IMR-90 (cell line): ENCODE data around the gene DAGLA. TPM values are rescaled to one million over a fixed set of nuclear protein-coding genes. Genes with fewer than 3 reads are reported as not detected.

Experiments used
- ATAC-seq: fragments of 200-7000 bp; cut with Tn5 transposase; 2 replicates; pipeline ENCODE4 v1.9.1; 2020; ENCODE audit warnings: low read depth, mild to moderate bottlenecking, moderate library complexity
- BruUV-seq: library from RNA; stranded (reverse); fragments of 400-500 nt; replicated peaks from 2 replicates; lab custom pipeline; 2021; lab: Mats Ljungman, UMichigan
- CTCF ChIA-PET: fragments of 300-600 bp; formaldehyde crosslinking; extraction: SDS; loops from one replicate; lab custom pipeline; 2021; ENCODE audit warnings: antibody characterized with exemption; lab: Yijun Ruan, JAX
- POLR2A ChIA-PET: fragments of 300-600 bp; sonication (Branson Sonifier 250); formaldehyde crosslinking; loops from one replicate; lab custom pipeline; 2022; ENCODE audit warnings: antibody characterized with exemption; ENCODE audit not compliant: unreplicated experiment; lab: Charles Lee
- DNase-seq: peaks from one replicate; pipeline ENCODE4 v3.0.0; 2013
- H2AFZ ChIP-seq: replicated peaks from 2 replicates; pipeline ENCODE3; 2013; ENCODE audit warnings: low read length, mild to moderate bottlenecking; ENCODE audit not compliant: poor library complexity
- H2AK5ac ChIP-seq: 2 replicates; pipeline ENCODE4 v1.6.1; 2013; ENCODE audit warnings: low read depth, low read length, inconsistent platforms
- H2AK9ac ChIP-seq: replicated peaks from 2 replicates; pipeline ENCODE3; 2013; ENCODE audit warnings: mild to moderate bottlenecking, low read depth, low read length, moderate library complexity; ENCODE audit not compliant: poor library complexity
- H2BK120ac ChIP-seq: 2 replicates; pipeline ENCODE4 v1.6.1; 2013; ENCODE audit warnings: low read depth, low read length, inconsistent platforms
- H2BK15ac ChIP-seq: 3 replicates; pipeline ENCODE4 v1.6.1; 2013; ENCODE audit warnings: low read depth, low read length, inconsistent platforms
- H2BK20ac ChIP-seq: 2 replicates; pipeline ENCODE4 v1.6.1; 2013; ENCODE audit warnings: low read depth, mild to moderate bottlenecking, inconsistent platforms, low read length, moderate library complexity
- H2BK5ac ChIP-seq: 2 replicates; pipeline ENCODE4 v1.6.1; 2013; ENCODE audit warnings: mild to moderate bottlenecking, low read depth, low read length, inconsistent platforms; ENCODE audit not compliant: poor library complexity, severe bottlenecking
- H3K14ac ChIP-seq: replicated peaks from 2 replicates; pipeline ENCODE4 v1.6.1; 2013; ENCODE audit warnings: low read depth, low read length, inconsistent platforms
- H3K18ac ChIP-seq: 2 replicates; pipeline ENCODE4 v1.6.1; 2013; ENCODE audit warnings: low read depth, low read length, control low read depth
- H3K23ac ChIP-seq: 2 replicates; pipeline ENCODE4 v1.6.1; 2013; ENCODE audit warnings: low read depth, low read length, inconsistent platforms
- H3K27ac ChIP-seq: 2 replicates; pipeline ENCODE4 v1.5.1; 2013; ENCODE audit warnings: mild to moderate bottlenecking, control low read depth, low read length; ENCODE audit not compliant: insufficient read depth
- H3K27me3 ChIP-seq: 2 replicates; pipeline ENCODE4 v1.6.1; 2013; ENCODE audit warnings: low read length; ENCODE audit not compliant: control insufficient read depth, insufficient read depth
- H3K36me3 ChIP-seq: 2 replicates; pipeline ENCODE4 v1.6.1; 2013; ENCODE audit warnings: low read length, mixed read lengths; ENCODE audit not compliant: control insufficient read depth, insufficient read depth
- H3K4ac ChIP-seq: 2 replicates; pipeline ENCODE4 v1.6.1; 2013; ENCODE audit warnings: low read depth, low read length, inconsistent platforms
- H3K4me1 ChIP-seq: 2 replicates; pipeline ENCODE4 v1.6.1; 2013; ENCODE audit warnings: low read length, mixed read lengths; ENCODE audit not compliant: control insufficient read depth, insufficient read depth
- H3K4me2 ChIP-seq: 2 replicates; pipeline ENCODE4 v1.6.1; 2013; ENCODE audit warnings: low read depth, mild to moderate bottlenecking, control low read depth, low read length, moderate library complexity
- H3K4me3 ChIP-seq: 2 replicates; pipeline ENCODE4 v1.5.1; 2013; ENCODE audit warnings: low read depth, mild to moderate bottlenecking, control low read depth, low read length, moderate library complexity; ENCODE audit not compliant: insufficient read depth
- H3K56ac ChIP-seq: 2 replicates; pipeline ENCODE4 v1.6.1; 2013; ENCODE audit warnings: low read length, inconsistent platforms; ENCODE audit not compliant: insufficient read depth; ENCODE audit errors: extremely low read depth
- H3K79me1 ChIP-seq, 2 experiments: 2 replicates each; pipeline ENCODE4 v1.6.1; 2013; ENCODE audit warnings: low read length in 2 of 2, inconsistent platforms in 1 of 2, low read depth in 1 of 2
- H3K9ac ChIP-seq: 2 replicates; pipeline ENCODE4 v1.6.1; 2013; ENCODE audit warnings: low read depth, low read length, control low read depth
- H3K9me1 ChIP-seq: 2 replicates; pipeline ENCODE4 v1.6.1; 2013; ENCODE audit warnings: low read length, inconsistent platforms; ENCODE audit not compliant: insufficient read depth
- H3K9me3 ChIP-seq: 2 replicates; pipeline ENCODE4 v1.6.1; 2013; ENCODE audit warnings: low read length; ENCODE audit not compliant: control insufficient read depth, insufficient read depth
- H4K20me1 ChIP-seq: 2 replicates; pipeline ENCODE4 v1.6.1; 2013; ENCODE audit warnings: low read length, inconsistent platforms; ENCODE audit not compliant: insufficient read depth
- H4K5ac ChIP-seq: 2 replicates; pipeline ENCODE4 v1.6.1; 2013; ENCODE audit warnings: mild to moderate bottlenecking, low read depth, low read length, control low read depth
- H4K8ac ChIP-seq, 2 experiments: 2 replicates each; pipeline ENCODE4 v1.6.1; 2013; ENCODE audit warnings: low read depth in 2 of 2, low read length in 2 of 2, control low read depth in 1 of 2, inconsistent platforms in 1 of 2
- H4K91ac ChIP-seq: 2 replicates; pipeline ENCODE4 v1.6.1; 2013; ENCODE audit warnings: low read depth, low read length, inconsistent platforms; ENCODE audit not compliant: insufficient read depth
- FOS ChIP-seq: fragments of 150-350 bp; IDR thresholded peaks from 2 replicates; pipeline ENCODE4 v1.6.1; 2016; ENCODE audit warnings: low read depth, low read length
- MAZ ChIP-seq: IDR thresholded peaks from 2 replicates; pipeline ENCODE4 v1.6.1; 2012; ENCODE audit warnings: low read depth, mild to moderate bottlenecking, low read length, improper control_type of control experiment, moderate library complexity, borderline replicate concordance
- RFX5 ChIP-seq: IDR thresholded peaks from 2 replicates; pipeline ENCODE4 v1.8.0; 2012; ENCODE audit warnings: low read depth, mild to moderate bottlenecking, low read length, moderate library complexity
- WGBS, 2 experiments: methylation state at CpG; one replicate each; pipeline versions ENCODE4 v1.1.5 to v1.1.7; 2013; ENCODE audit warnings: missing lambda C conversion rate in 2 of 2; ENCODE audit not compliant: insufficient read length in 1 of 2; ENCODE audit errors: extremely low coverage in 2 of 2; 5-methylcytosine and 5-hydroxymethylcytosine counted together
- dilution Hi-C: fragments of 300-500 bp; cut with HindIII; formaldehyde crosslinking; loops from one replicate; pipeline ENCODE4 v1.14.3; 2018; ENCODE audit warnings: low sequenced_read_pairs; ENCODE audit not compliant: unreplicated experiment
- in situ Hi-C: fragments of 300-500 bp; cut with MboI; formaldehyde crosslinking; loops from 3 replicates; pipeline ENCODE4 v1.14.3; 2019; ENCODE audit warnings: low sequenced_read_pairs, inconsistent platforms, mixed read lengths
- intact Hi-C: fragments of 100-400 bp; cut with micrococcal nuclease; formaldehyde crosslinking; loops from 2 replicates; pipeline ENCODE4 v1.10.0; 2022
- polyA plus RNA-seq, 3 experiments: library from polyadenylated mRNA; depleted of rRNA; stranded (reverse); fragments of >200 nt; gene quantifications; 2 replicates each; pipeline ENCODE4 v1.2.3, GENCODE V29; 2012; ENCODE audit warnings: low replicate concordance in 1 of 3
- total RNA-seq: library from RNA; depleted of rRNA; stranded (reverse); fragments of >200 nt; gene quantifications from 2 replicates; pipeline ENCODE4 v1.2.3, GENCODE V29; 2012

DAGLA gene
- total and polyA plus RNA-seq, 2 of the 4 experiments (the other 2 are of a cell fraction) = 0.90 to 3.8 TPM

DNA sequence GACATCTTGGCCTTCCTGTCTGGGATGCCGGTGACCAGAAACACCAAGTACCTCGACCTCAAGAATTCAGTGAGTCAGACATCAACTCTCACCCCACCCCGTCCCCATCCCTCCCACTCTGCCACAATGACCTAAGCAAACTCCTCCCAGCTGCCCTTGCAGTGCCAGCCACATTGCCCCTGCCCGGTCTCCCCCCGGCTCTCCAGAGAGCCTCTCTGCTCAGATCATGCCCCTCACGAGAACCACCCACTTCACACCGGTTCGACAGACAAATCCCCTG is 48.7 kb downstream of the DAGLA start:
- in situ Hi-C loops = no loop called here
- BruUV-seq = no TSS peak
- Histone ChIP-seq H4K20me1 (no peaks in the 10 kb centered on the region; the same call in 1 of the 2 replicates), H2BK20ac (no peak overlapping the region), H3K27me3 (no peaks in the 10 kb centered on the region), H3K27ac (no peak overlapping the region), H3K4ac (no peak overlapping the region), H3K9me3 (no peaks in the 10 kb centered on the region), H2BK5ac (no peak overlapping the region), H3K9ac (no peak overlapping the region), H3K9me1 (no peaks in the 10 kb centered on the region), H3K36me3 (peaks cover 13% of the 10 kb centered on the region; the same call in 1 of the 2 replicates), H3K4me1 (peaks cover 3% of the 10 kb centered on the region; the same call in 1 of the 2 replicates), H3K23ac (0 out of 2 replicates have a peak overlapping the region, but pooled peaks have one; percentile 51), H2AK5ac (no peak overlapping the region), H3K18ac (no peak overlapping the region), H4K8ac (peak overlapping the region in 1 of 2 experiments; percentile 16; a peak in 1 of 4 replicates), H3K79me1 (no peaks in the 10 kb centered on the region), H2BK120ac (peak overlapping the region; percentile 19; the same call in 1 of the 2 replicates), H3K4me2 (no peak overlapping the region), H3K4me3 (no peak overlapping the region), H2AK9ac (no peak overlapping the region), H2AFZ (peak overlapping the region; percentile 60), H4K5ac (no peak overlapping the region), H2BK15ac (no peak overlapping the region), H4K91ac (no peak overlapping the region), H3K56ac (no peak overlapping the region), H3K14ac (no peak overlapping the region)
- 0 out of 2 replicates have a peak, but pooled peaks have one; percentile 26 for TF ChIP-seq MAZ
- TF ChIP-seq RFX5 = no peak
- TF ChIP-seq FOS = 0 out of 2 replicates have a peak, but pooled peaks have one; percentile 25
- WGBS, 2 experiments = 57% methylated on average over 8 of the region's 8 CpGs; no CpG with 5 or more reads in 1 of the 2 experiments
- intact Hi-C loops = no loop called here
- dilution Hi-C loops = no loop called here
- POLR2A ChIA-PET = no interaction called here
- DNase-seq (peak; percentile 50), ATAC-seq (peak; percentile 33; the same call in 1 of the 2 replicates)
- CTCF ChIA-PET = no interaction called here
